Activated naive CD8-positive, alpha-beta T cell treated with anti-CD3 and anti-CD28 coated beads, Interleukin-2, amount 50 U/mL, for 16 hours (primary cell): ENCODE results near the gene SCUBE1.

ENCODE experiments used
- DNase-seq: peaks from one replicate; pipeline ENCODE4 v3.0.0-alpha.2; 2020; ENCODE audit warnings: low read depth, low spot score

Gene SCUBE1

DNA sequence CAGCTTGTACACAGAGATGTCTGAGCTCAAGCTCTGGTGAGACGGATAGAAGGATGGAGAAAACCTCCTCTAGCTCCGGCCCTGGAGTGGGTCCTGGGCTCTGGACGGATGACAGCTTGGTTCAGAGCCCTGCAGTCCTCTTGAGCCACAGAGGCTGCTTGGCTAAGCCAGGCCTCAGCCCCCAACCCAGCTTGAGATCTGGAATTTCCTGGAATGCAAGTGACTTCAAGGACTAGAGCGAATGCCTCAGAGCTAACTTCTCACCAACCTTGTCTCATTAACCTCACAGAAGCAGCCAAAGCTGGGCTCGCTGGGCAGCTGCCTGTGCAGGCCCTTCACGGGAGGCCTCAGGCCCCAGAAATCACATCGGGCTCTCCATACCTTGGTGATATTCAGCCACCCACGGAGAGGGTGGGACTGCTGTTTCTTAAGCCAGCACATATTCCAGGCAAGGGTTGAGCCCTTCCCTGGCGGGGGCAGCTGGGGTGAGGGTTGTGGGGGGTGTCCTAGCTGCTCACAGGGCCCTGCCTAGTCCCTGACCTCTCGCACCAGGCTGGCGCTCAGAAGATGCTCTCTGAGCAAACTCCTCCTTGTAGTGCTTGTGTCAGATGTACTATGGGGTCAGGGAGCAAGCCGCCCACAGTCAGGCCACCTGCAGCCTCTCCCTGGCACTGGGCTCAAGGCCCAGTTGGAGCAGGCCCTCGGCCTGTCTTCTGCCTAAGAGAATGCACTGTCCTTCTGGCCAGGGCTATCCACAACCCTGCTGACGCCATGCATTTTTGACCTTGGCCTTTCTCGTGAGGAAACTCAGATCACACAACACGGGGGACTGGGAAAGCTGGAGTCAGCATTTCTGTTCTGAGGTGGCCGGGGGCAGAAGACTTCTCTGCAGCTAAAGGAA lies 82.6 kb downstream of the SCUBE1 start:
- DNase-seq, result no peak

GRCh38 chr22:43257961-43258360 lies 85.2 kb downstream of the SCUBE1 start:
- DNase-seq, result no peak

DNA sequence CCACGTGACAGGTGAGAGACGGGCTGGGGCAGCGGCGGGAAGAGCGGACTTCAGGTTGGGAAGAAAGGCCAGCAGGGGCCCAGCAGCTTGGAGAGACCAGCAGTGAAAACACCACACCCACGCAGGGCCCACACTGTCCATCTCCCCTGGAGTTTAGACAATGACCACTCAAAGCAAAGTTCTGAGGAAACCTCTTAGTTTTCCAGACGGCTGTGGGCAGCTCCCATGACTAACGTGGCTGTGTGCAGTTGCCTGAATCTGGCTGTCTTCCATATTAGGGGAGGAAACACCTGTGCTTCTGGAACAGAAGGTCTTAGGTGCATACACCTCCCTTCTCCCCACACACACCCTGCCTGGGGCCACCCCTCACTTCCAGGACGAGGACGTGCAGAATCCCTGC lies 85.6 kb downstream of the SCUBE1 start:
- DNase-seq, result no peak

DNA sequence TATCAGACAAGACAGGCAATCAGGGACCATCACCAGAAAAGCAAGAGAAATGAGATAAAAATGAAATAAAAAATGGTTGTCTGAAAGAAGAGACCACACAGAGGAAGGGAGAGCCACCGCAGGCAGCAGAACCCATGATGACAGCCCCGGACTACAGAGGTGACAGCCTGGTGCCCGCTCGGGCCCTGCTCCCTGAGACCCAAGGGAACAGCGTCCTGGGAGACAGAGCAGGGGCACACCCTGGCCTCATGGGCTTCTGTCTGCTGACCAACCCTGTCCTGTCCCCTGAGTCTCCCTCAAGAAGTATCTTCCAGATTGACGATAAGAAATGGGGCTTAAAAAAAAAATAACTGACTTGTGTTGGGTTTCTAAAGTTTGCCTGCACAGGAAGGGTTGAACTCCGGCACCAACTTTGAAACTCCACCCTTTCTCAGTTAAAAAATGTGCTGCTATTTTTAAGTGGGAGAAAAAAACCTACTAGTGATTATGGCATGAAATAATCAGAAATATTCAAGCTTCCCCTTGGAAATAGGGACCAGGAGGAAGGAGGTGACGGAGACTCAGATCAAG lies 86.1 kb downstream of the SCUBE1 start:
- no peak for DNase-seq

- no peak for DNase-seq
Observed at GRCh38 chr22:43256569-43256968, 86.6 kb downstream of the SCUBE1 start.

DNA sequence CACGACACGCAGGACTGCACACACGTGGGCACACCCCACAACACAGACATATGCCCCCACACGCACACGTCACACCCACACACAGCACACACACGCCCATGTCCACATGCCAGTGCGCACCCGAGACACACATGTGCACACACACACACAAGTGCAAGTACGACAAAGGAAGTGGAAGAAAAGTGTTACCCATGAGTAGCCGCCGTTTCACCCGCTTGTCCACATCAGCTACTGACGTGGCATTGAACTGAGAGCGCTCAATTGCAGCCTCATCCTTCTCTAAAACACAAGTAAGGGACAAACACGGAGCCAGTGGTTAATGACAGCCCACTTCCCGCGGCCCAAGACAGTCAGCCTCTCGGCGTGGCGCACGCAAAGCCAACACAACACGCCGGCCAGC lies 87.9 kb downstream of the SCUBE1 start:
- no peak for DNase-seq

DNA sequence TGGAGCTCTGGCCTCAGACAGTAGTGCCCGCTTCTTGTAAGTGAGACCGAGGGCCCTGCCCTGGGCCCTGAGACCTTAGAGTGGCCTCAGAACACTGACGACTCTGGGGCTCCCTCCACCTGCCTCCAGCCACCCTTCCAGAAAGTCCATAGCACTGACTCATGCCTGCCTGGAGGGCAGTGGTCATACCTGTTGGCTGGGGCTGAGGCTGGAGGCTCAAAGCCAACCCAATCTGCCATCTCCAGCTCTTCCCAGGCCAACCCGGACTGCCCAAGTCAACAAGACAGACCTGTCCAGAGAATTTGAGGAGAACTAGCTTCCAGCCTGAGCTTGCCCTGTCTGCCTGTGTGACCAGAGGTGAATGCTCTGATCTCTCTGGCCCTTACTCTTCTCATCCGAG lies 89.3 kb downstream of the SCUBE1 start:
- no peak for DNase-seq

GRCh38 chr22:43252319-43252718 lies 90.9 kb downstream of the SCUBE1 start:
- DNase-seq, result no peak

GRCh38 chr22:43249789-43250471 lies 93.2 kb downstream of the SCUBE1 start:
- no peak for DNase-seq

DNA sequence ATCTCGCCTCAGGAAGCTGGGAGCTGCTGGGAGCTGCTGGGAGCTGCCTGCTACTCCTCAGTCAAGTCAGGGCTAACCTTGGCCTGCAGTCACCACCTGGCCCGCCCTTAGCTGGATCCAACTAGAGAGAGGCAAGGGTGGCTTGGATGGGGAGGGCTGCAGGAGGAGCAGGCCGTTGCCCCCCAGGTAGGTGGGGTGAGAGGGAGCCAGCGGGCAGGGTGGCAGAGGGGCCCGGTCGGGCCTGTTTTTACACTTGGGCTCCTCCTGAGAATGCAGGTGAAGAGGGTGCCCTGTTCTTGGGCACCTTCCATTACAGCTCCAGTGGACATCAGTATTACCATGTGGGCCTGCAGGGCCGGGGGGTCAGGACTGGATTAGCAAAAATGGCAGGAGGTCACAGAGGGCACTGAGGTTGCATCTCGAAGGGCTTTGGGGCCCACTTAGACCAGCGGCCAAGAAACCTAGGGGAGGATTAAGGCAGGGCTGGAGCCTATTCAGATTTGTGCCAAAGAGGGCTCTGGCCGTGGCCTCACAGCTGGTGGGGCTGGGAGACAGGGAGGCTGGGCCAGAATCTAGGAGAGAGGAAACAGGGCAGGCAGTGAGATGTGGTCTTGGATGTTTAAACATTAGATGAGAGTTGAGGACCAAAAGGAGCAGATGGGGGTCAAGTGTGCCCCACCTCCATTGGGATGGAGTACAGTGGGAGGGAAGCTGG lies 95.5 kb downstream of the SCUBE1 start:
- DNase-seq, result no peak

DNA sequence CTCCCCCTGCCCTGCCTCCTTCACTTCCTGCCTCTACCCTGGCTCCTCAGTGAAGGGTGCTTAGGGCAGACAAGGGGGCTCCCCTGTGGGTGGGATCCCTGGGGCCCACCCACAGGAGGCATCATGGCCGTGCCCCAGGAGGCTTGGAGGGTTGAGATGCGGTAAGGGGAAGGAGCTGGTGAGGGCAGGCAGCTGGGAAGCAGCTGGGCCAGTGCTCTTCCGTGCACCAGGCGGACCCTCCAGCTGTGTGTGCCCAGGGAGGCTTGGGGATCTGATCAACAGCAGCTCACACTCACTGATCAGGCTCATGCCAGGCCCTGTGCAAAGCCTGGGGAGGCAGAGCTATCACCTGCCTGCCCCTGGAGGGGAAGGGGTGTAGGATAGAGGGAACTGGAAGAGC lies 97.0 kb downstream of the SCUBE1 start:
- DNase-seq, result no peak

DNA sequence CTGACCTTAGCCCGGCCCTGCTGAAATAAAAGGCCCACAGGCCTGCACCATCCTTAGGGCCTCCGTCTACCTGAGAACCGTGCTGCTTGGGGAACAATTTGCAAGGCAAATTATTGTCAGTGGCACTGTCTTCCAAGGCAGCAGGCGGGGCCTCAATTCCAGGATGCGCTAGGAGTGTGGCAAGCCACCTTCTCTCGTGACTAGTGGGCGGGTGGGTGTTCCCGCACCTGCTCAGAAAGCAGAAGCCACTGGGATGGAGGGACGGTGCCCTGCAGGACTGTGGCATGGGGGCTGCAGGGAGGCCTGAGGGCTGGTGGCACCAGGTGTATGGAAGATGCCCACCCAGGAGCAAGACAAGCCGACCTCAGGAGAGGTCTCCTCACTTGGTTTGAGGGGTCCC lies 97.5 kb downstream of the SCUBE1 start:
- DNase-seq, result no peak

- DNase-seq, result no peak
Observed at GRCh38 chr22:43244803-43245527, 98.2 kb downstream of the SCUBE1 start.

- no peak for DNase-seq
Observed at GRCh38 chr22:43244402-43244801, 98.8 kb downstream of the SCUBE1 start.

GRCh38 chr22:43243324-43243723 lies 99.8 kb downstream of the SCUBE1 start:
- DNase-seq, result no peak

DNA sequence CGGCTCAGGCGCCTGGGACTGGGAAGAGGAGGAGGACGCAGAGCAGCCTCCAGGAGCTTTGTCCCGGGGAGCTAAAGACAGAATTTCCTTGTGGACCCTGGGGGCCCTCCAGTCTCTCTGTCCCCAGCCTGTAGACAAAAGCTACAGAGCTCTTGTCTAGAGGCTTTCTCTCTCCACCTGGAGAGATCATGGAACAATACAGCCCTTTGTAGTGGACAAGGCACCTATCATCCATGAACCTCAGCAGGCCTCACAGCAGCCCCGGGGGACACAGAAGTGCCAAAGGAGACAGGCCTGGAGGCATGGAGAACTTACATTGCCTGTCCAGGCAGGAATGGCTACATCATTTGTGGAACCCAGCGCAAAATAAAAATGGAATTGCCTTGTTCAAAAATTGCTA lies 100.5 kb downstream of the SCUBE1 start:
- DNase-seq, result no peak

- DNase-seq, result no peak
Observed at GRCh38 chr22:43241699-43242386, 101.3 kb downstream of the SCUBE1 start.

DNA sequence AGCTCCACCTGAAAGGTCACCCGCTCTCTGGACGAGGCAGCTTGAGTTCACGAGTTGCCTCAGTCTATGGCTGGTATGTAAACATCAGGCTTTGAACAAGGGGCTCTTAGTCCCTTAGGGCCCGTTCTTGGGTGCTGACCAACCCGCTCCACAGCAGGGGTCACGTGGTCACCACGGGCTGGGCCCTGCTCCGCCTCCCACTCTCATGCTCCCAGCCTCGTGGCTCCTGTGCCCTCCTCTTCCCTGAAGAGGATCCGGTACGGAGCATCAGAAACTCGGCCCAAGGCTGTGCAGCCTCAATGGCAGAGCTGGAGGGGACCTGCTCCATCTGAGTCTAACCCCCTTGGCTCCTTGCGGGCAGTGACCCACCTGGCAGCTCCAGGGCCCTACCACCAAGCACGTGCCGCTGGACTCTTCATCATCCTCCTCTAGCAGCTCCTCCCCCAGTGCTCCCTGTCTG lies 102.0 kb downstream of the SCUBE1 start:
- no peak for DNase-seq

GRCh38 chr22:43240614-43241013 lies 102.6 kb downstream of the SCUBE1 start:
- no peak for DNase-seq

- DNase-seq, result no peak
Observed at GRCh38 chr22:43239956-43240355, 103.2 kb downstream of the SCUBE1 start.
